ENCODE results near the gene ABCC6. TPM values are rescaled to one million over a fixed set of nuclear protein-coding genes. Genes with fewer than 3 reads are reported as not detected.
"Not testable (repeated sequence)": the region's sequence is repeated elsewhere in the genome, so short reads cannot be mapped to it uniquely, and the experiment has no call there.

The ABCC6 gene
- 100 to 1,000 TPM in 1 of 4 donors, 10 to 100 TPM in 3; 36.2 to 109 (median 49.6) TPM for total RNA-seq

- 8% methylated on average over 5 of the region's 38 CpGs; no CpG with 5 or more reads in 1 of the 2 donors for WGBS, 2 donors (ENCODE audit: low coverage in 1 of 2)
- H3K36me3 ChIP-seq; in situ Hi-C loops (cut with MboI; ENCODE audit: low pct_ligation_motif_present in 1 of 4, low pct_unique_long_range_greater_than_20kb in 1 of 4, low sequenced_read_pairs in 3 of 4); H3K27me3 ChIP-seq; intact Hi-C loops (cut with DNase I; ENCODE audit: low total_unique reads); DNase-seq; H3K9me3 ChIP-seq; H3K4me1 ChIP-seq: not testable (repeated sequence)
- H3K4me3 ChIP-seq: peak within 1 kb of the TSS in 3 of 4 donors; percentile 14 to 39 (median 16)
- peak within 1 kb of the TSS in 2 of 4 donors; percentile 29 to 63 for H3K27ac ChIP-seq
Observed at GRCh38 chr16:16222850-16223661, at the start of gene ABCC6. TSS of gene ABCC6 (minus strand) at chr16:16223494. CDS start at chr16:16223434, 60 bp downstream.

DNA sequence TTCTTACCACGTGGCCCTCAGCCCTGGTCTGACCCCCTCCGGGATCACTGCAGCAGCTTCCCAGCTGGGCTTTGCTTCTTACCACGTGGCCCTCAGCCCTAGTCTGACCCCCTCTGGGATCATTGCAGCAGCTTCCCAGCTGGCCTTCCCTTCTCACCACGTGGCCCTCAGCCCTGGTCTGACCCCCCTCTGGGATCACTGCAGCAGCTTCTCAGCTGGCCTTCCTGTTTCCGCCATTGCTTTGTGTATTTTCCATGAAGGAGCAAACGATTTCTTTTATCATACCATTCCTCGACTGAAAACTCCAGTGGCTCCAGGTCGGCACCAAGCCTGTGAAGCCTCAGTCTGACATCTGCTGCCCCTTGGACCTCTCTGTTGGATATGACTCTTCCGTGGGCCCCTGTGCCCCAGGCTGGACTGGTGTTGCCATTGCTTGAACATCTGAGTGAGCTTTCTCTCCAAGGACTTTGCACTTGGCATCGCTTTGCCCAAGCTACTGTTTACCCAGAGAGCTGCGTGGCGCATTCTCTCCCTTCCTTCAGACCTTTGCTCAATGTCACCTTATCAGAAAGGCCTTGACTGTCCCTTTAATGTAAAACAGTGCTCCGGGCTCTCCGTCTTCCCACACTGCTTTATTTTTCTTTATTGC, 49.4 kb upstream of the ABCC6 start:
- H3K4me1 ChIP-seq; H3K4me3 ChIP-seq; H3K36me3 ChIP-seq; intact Hi-C loops (cut with DNase I; ENCODE audit: low total_unique reads); H3K9me3 ChIP-seq; DNase-seq; in situ Hi-C loops (cut with MboI; ENCODE audit: low pct_ligation_motif_present in 1 of 4, low pct_unique_long_range_greater_than_20kb in 1 of 4, low sequenced_read_pairs in 3 of 4); H3K27me3 ChIP-seq; H3K27ac ChIP-seq: not testable (repeated sequence)
- WGBS, 2 donors (ENCODE audit: low coverage in 1 of 2): no CpG with 5 or more reads among the region's 14 CpGs

DNA sequence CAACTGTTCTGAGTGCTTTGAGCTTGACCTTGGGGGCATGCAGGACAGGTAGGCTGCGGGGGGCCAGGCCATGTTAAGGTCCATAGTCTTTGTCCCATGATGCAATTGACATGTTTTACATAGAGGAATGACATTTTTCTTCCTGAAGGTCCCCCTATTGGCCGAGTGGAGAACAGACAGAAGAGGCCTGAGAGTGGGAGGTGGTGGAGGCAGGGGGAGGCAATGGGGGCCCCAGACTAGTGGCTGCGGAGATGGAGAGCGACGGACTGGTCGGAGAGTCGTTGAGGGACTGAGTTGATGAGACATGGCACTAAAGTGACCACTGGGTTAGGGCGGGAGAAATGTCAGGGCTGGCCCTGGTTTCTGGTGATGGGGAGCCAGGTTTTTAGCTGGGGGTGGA, 48.4 kb upstream of the ABCC6 start:
- H3K9me3 ChIP-seq; in situ Hi-C loops (cut with MboI; ENCODE audit: low pct_ligation_motif_present in 1 of 4, low pct_unique_long_range_greater_than_20kb in 1 of 4, low sequenced_read_pairs in 3 of 4); H3K27me3 ChIP-seq; H3K4me1 ChIP-seq; H3K36me3 ChIP-seq; intact Hi-C loops (cut with DNase I; ENCODE audit: low total_unique reads); H3K27ac ChIP-seq; H3K4me3 ChIP-seq; DNase-seq: not testable (repeated sequence)
- no CpG with 5 or more reads among the region's 8 CpGs for WGBS, 2 donors (ENCODE audit: low coverage in 1 of 2)

GRCh38 chr16:16268185-16268808, 45.0 kb upstream of the ABCC6 start:
- H3K27me3 ChIP-seq; H3K27ac ChIP-seq; H3K36me3 ChIP-seq; H3K4me3 ChIP-seq; intact Hi-C loops (cut with DNase I; ENCODE audit: low total_unique reads); in situ Hi-C loops (cut with MboI; ENCODE audit: low pct_ligation_motif_present in 1 of 4, low pct_unique_long_range_greater_than_20kb in 1 of 4, low sequenced_read_pairs in 3 of 4); H3K4me1 ChIP-seq; H3K9me3 ChIP-seq; DNase-seq: not testable (repeated sequence)
- whole genome bisulfite sequencing, 2 donors (ENCODE audit: low coverage in 1 of 2): 96% methylated on average over 6 of the region's 10 CpGs; no CpG with 5 or more reads in 1 of the 2 donors

DNA sequence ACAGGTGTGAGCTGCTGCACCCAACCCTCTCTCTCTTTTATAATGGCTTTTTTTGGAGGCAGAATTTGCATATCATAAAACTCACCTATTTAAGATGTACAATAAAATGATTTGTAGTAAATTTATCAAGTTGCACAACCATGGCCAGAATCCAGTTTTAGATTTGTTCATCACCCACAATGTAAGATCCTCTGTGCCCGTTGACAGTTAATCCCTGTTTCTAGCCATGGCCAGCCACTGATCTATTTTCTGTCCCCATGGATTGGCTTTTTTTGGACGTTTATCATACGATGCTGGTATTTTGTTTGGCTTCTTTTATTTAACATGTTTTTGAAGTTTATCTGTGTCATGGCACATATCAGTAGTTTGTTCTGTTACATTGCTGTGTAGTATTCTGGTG, 44.4 kb upstream of the ABCC6 start:
- H3K9me3 ChIP-seq; DNase-seq; H3K4me3 ChIP-seq; H3K4me1 ChIP-seq; H3K36me3 ChIP-seq; H3K27me3 ChIP-seq; in situ Hi-C loops (cut with MboI; ENCODE audit: low pct_ligation_motif_present in 1 of 4, low pct_unique_long_range_greater_than_20kb in 1 of 4, low sequenced_read_pairs in 3 of 4); H3K27ac ChIP-seq; intact Hi-C loops (cut with DNase I; ENCODE audit: low total_unique reads): not testable (repeated sequence)
- WGBS, 2 donors (ENCODE audit: low coverage in 1 of 2): no CpG with 5 or more reads among the region's 3 CpGs

DNA sequence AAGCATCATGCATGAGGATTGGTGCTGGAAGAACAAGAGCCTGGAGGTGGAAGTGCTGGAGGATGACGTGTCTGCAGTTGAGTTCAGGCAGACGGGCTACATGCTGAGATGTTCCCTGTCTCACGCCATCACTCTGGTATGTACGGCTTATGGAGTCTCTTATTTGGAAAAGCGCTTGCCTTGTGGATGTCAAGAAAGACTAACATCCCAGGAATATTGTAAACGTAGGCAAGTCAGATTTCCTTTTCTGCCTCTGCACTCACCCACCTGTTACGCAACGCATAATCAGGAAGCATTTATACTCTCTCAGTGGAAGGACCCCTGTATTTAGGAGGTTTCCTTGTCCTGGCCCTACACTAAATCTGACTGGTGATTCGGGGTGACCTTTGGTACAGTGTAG, 41.8 kb upstream of the ABCC6 start:
- H3K27me3 ChIP-seq; H3K9me3 ChIP-seq; intact Hi-C loops (cut with DNase I; ENCODE audit: low total_unique reads); DNase-seq; H3K4me1 ChIP-seq; H3K4me3 ChIP-seq; in situ Hi-C loops (cut with MboI; ENCODE audit: low pct_ligation_motif_present in 1 of 4, low pct_unique_long_range_greater_than_20kb in 1 of 4, low sequenced_read_pairs in 3 of 4); H3K36me3 ChIP-seq: not testable (repeated sequence)
- WGBS, 2 donors (ENCODE audit: low coverage in 1 of 2): 85% methylated on average over 7 of the region's 9 CpGs; no CpG with 5 or more reads in 1 of the 2 donors
- H3K27ac ChIP-seq: peak overlapping the region in 1 of 4 donors; percentile 48

GRCh38 chr16:16263947-16264346, 40.7 kb upstream of the ABCC6 start:
- intact Hi-C loops (cut with DNase I; ENCODE audit: low total_unique reads); H3K4me1 ChIP-seq; H3K27ac ChIP-seq; DNase-seq; in situ Hi-C loops (cut with MboI; ENCODE audit: low pct_ligation_motif_present in 1 of 4, low pct_unique_long_range_greater_than_20kb in 1 of 4, low sequenced_read_pairs in 3 of 4); H3K36me3 ChIP-seq; H3K9me3 ChIP-seq; H3K27me3 ChIP-seq; H3K4me3 ChIP-seq: not testable (repeated sequence)
- no CpG with 5 or more reads among the region's 2 CpGs for WGBS, 2 donors (ENCODE audit: low coverage in 1 of 2)

DNA sequence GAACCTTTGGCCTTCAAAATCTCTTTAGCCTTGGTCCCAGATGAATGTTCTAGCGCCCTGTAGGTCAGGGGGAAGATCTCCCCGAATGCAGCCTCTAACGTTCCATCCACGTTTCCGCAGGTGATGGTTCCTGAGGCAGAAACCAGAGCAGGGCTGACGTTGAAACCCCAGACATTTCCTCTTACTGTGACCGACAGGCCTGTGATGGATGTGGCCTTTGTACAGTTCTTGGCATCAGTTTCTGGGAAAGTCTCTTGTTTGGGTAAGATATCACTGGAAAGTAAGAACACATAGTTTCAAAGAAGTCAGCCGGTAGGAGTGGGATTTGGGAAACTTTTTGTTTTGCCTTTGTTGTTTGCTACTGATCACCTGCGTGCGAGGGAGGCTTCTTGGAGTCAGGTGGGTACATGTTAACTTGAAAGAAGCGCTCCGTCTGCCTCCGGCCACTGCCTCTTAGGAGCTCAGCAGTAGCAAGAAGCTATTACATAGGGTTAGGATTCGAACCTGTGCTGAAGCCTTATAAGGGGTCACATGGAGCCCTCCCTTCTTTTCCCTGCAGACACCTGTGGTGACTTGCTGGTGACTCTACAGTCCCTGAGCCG, 39.8 kb upstream of the ABCC6 start:
- WGBS, 2 donors (ENCODE audit: low coverage in 1 of 2): 89% methylated on average over 8 of the region's 15 CpGs; no CpG with 5 or more reads in 1 of the 2 donors
- H3K4me3 ChIP-seq; intact Hi-C loops (cut with DNase I; ENCODE audit: low total_unique reads): not testable (repeated sequence)

GRCh38 chr16:16259971-16260370, 36.7 kb upstream of the ABCC6 start:
- in situ Hi-C loops (cut with MboI; ENCODE audit: low pct_ligation_motif_present in 1 of 4, low pct_unique_long_range_greater_than_20kb in 1 of 4, low sequenced_read_pairs in 3 of 4); H3K36me3 ChIP-seq; intact Hi-C loops (cut with DNase I; ENCODE audit: low total_unique reads); DNase-seq; H3K4me3 ChIP-seq; H3K9me3 ChIP-seq; H3K4me1 ChIP-seq; H3K27ac ChIP-seq; H3K27me3 ChIP-seq: not testable (repeated sequence)
- WGBS, 2 donors (ENCODE audit: low coverage in 1 of 2): no CpG with 5 or more reads among the region's 4 CpGs

More for the DNA sequence above, 39.8 kb upstream of the ABCC6 start:
- H3K4me1 ChIP-seq; DNase-seq; H3K27me3 ChIP-seq; in situ Hi-C loops (cut with MboI; ENCODE audit: low pct_ligation_motif_present in 1 of 4, low pct_unique_long_range_greater_than_20kb in 1 of 4, low sequenced_read_pairs in 3 of 4); H3K27ac ChIP-seq; H3K9me3 ChIP-seq; H3K36me3 ChIP-seq: not testable (repeated sequence)

- H3K36me3 ChIP-seq; H3K9me3 ChIP-seq; intact Hi-C loops (cut with DNase I; ENCODE audit: low total_unique reads); H3K27me3 ChIP-seq; H3K4me3 ChIP-seq; in situ Hi-C loops (cut with MboI; ENCODE audit: low pct_ligation_motif_present in 1 of 4, low pct_unique_long_range_greater_than_20kb in 1 of 4, low sequenced_read_pairs in 3 of 4); H3K27ac ChIP-seq; H3K4me1 ChIP-seq; DNase-seq: not testable (repeated sequence)
- WGBS, 2 donors (ENCODE audit: low coverage in 1 of 2): 91 to 100% methylated on average over 2 to 7 of the region's 7 CpGs
Observed at GRCh38 chr16:16258822-16259221, 35.5 kb upstream of the ABCC6 start.
